Activated T-cell treated with anti-CD3 and anti-CD28 coated beads, Interleukin-2, amount 50 U/mL, for 1 hour (primary cell): Measurements from ENCODE around the gene PPP1R9A.

ENCODE experiments used
- DNase-seq: peaks from one replicate; pipeline ENCODE4 v3.0.0-alpha.2; 2020

PPP1R9A gene

GRCh38 chr7:95045236-95045923 is 138.0 kb downstream of the PPP1R9A start:
- DNase-seq: no peak

- no peak for DNase-seq
Measured at GRCh38 chr7:95046494-95047240, 139.3 kb downstream of the PPP1R9A start.

- no peak for DNase-seq
Measured at GRCh38 chr7:95047291-95047690, 139.9 kb downstream of the PPP1R9A start.

- DNase-seq: no peak
Measured at GRCh38 chr7:95052566-95053094, 145.2 kb downstream of the PPP1R9A start.

GRCh38 chr7:95054386-95054785 is 147.0 kb downstream of the PPP1R9A start:
- no peak for DNase-seq

- no peak for DNase-seq
Measured at GRCh38 chr7:95055295-95055694, 147.9 kb downstream of the PPP1R9A start.

- DNase-seq: no peak
Measured at GRCh38 chr7:95056107-95056739, 148.8 kb downstream of the PPP1R9A start.

GRCh38 chr7:95056901-95057300 is 149.5 kb downstream of the PPP1R9A start:
- no peak for DNase-seq

- no peak for DNase-seq
Measured at GRCh38 chr7:95059842-95060313, 152.5 kb downstream of the PPP1R9A start.

GRCh38 chr7:95062901-95063300 is 155.5 kb downstream of the PPP1R9A start:
- no peak for DNase-seq

GRCh38 chr7:95066737-95067530 is 159.5 kb downstream of the PPP1R9A start:
- no peak for DNase-seq

GRCh38 chr7:95088536-95089215 is 181.3 kb downstream of the PPP1R9A start:
- DNase-seq: no peak

- no peak for DNase-seq
Measured at GRCh38 chr7:95089414-95090315, 182.3 kb downstream of the PPP1R9A start.

- no peak for DNase-seq
Measured at GRCh38 chr7:95092324-95092723, 184.9 kb downstream of the PPP1R9A start.

GRCh38 chr7:95095259-95095965 is 188.0 kb downstream of the PPP1R9A start:
- DNase-seq: no peak

- no peak for DNase-seq
Measured at GRCh38 chr7:95095966-95096540, 188.7 kb downstream of the PPP1R9A start.

GRCh38 chr7:95097291-95097690 is 189.9 kb downstream of the PPP1R9A start:
- no peak for DNase-seq

- no peak for DNase-seq
Measured at GRCh38 chr7:95097851-95098250, 190.5 kb downstream of the PPP1R9A start.

- DNase-seq: no peak
Measured at GRCh38 chr7:95099106-95099505, 191.7 kb downstream of the PPP1R9A start.

- no peak for DNase-seq
Measured at GRCh38 chr7:95101422-95101821, 194.0 kb downstream of the PPP1R9A start.
